GM12892 (cell line): ENCODE measurements around the gene NPAS2.

Experiments used
- DNase-seq: peaks from one replicate; pipeline ENCODE4 v3.0.0; 2011; ENCODE audit not compliant: insufficient read length
- FAIRE-seq: peaks from 2 replicates; lab custom pipeline; 2011; peaks lifted over from hg19 to GRCh38; lab: Jason Lieb, UNC
- POLR2A ChIP-seq: IDR thresholded peaks from 2 replicates; pipeline ENCODE4 v1.6.1; 2011; ENCODE audit warnings: low read depth, low read length, control low read depth
- POLR2AphosphoS5 ChIP-seq: IDR thresholded peaks from 2 replicates; pipeline ENCODE4 v1.6.1; 2011; ENCODE audit warnings: low read depth, low read length, control low read depth
- TAF1 ChIP-seq: IDR thresholded peaks from 2 replicates; pipeline ENCODE4 v1.6.1; 2011; ENCODE audit warnings: low read depth, mild to moderate bottlenecking, control low read depth, low read length, borderline replicate concordance

NPAS2 gene

DNA sequence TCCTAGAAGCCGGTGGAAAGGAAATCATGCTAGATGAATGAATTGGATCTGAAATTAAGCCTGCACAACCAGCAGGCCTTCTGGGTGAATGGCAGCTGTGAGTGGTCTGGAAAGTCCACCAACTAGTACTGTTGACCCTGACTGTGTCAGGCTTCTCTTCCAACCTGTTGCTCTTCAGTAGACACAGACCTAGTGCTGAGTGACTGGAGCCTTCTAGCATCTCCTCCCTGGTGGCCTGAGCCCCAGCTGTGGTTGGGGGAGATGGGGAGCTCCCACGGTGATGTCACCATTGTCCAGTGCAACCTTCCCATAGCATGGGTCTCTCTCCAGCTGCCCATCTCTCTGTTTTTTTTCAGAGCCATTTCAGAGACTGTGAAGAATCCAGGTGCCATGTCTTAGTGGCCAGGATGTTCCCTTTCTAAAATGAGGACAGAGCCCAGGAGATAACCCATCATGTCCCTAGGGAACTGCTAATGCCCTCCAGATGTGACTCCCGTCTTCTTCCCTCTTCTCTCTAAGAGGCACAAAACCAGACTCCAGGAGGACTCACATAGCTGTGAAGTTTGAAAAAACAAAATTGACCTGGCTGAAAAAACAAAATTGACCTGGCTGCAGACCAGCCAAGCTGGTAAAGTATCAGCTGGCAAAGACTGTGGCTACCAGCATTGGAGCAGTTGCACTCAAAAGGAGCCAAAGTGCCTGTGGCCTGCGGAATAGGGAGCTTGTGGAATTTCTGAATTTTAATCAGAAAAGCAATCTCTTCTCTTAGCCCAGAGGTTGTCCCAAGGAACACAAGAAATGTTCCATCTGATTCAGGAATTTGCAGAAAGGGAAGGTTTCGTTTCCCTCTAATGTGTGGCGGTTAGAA lies 114.8 kb downstream of the NPAS2 start:
- FAIRE-seq (no peak), DNase-seq (no peak)
- no peak for TF ChIP-seq POLR2A
- TF ChIP-seq POLR2AphosphoS5, result no peak
- TF ChIP-seq TAF1, result no peak

DNA sequence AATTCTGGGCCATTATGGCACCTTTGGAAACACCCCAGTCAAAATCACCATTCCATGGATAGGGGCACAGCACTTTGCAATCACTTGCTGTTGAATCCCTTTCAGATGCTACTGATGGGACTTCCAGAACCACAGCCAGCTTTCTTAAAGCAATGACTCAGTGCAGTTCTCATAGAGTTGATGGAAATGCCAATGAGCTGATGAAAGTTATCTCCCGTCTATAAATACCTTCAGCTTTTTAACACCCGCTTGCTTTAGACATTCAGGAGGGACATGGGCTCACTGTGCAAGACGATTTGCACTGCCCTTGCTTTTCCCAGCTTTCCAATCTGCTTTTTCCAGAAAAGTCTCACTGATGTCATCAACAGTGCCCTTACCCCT lies 115.4 kb downstream of the NPAS2 start:
- DNase-seq (no peak), FAIRE-seq (no peak)
- TF ChIP-seq TAF1, result no peak
- TF ChIP-seq POLR2A, result no peak
- TF ChIP-seq POLR2AphosphoS5, result no peak

DNA sequence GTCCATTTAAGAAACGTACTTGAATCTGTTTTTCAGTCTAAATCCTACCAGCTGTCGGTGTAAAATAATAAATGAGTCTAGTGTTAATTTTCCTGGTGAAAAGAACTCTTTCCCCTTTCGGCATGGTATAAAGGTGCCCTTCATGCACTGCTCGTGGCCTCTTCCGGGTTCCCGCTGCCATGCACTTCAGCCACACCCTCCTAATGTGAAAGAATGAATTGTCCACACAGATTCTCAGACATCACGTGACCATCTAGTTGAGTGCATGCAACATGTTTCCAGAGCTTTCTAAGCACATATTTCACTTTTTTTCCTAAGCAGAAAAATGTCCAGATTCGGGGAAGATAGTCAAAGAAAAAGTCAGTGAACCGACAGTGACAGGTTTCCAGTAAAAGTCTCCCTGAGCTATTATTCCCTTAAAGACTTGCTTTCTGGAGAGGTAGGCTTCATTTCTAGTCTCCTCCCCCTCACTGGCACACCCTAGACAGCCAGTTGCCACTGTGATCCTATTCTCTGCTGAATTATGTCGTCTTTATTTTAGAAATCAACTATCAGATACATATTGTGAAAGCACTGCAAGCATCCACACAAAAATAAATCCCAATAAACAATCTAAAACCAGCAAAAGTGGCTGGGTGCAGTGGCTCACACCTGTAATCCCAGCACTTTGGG lies 116.3 kb downstream of the NPAS2 start:
- no peak for DNase-seq
- FAIRE-seq, result no peak
- TF ChIP-seq POLR2A, result no peak
- no peak for TF ChIP-seq TAF1
- no peak for TF ChIP-seq POLR2AphosphoS5

DNA sequence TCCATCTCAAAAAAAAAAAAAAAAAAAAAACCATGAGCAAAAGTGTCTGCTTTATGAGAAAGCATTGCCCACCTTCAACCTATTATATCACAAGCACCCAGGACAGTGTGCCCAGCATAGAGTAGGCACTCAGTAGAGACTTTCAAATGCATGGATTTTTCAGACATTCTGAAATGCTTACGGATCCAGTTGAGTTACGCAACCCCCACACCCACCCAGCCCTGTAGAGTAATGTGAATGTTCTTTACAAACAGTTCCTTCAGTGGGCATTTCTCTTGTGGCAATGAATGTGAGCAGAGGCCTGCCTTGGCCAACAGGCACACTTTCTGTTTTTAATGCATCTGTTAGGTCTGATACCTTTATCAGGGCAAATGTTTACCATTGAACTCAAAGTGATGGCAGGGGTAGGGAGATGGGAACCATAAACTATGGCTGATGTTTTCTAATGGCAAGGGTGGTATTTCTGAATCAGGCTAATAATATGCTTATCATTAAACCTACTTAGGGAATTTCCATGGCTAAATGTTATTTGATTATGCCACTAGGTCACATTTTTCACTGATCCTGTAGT lies 117.1 kb downstream of the NPAS2 start:
- FAIRE-seq, result no peak
- no peak for DNase-seq
- TF ChIP-seq POLR2A (no peak), POLR2AphosphoS5 (no peak), TAF1 (no peak)

DNA sequence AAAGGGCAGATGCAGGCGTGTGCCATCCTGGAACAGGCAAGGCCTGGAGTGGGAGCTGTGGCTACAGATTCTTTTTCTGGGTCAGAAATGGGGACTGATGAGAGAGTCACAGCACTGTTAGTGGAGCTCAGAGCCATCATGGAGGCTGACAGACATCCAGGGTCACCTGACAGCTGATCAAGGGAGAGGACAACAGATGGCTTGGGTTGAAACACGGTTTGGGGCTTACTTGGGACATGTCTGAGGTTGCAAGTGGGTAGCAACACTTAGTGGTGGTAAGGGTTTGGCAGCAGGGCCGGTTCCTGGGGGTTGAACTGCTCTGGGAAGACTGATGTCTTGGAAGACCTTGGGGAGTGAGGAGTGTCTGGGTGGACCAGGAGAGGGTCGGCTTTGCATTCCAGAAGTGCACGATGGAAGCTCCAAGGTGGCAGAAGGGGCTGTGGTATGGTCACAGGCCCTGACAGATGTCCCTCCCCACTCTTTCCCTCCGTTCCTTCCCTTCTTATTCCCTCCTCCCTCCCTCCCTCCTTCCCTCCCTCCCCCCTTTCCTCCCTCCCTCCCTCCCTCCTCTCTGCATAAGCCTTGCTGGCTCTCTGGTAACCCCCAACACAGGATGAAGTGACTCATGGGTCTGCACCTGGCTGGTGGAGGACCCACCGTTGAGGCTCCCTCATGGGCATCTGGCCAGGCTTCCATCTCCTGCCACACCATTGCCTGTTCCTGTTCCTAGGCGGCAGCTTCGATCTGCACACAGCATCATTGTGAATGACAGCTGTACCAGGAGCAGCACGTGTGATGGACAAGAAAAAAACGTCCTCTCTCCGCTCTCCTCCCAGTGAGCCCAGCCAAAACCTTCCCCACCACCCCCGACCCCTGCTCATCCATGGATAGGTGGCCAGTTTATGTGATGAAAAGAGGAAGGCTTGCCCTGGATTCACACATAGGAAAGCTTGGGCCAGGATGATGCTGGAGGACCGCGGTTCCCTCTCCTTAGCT lies 118.4 kb downstream of the NPAS2 start:
- DNase-seq (no peak), FAIRE-seq (no peak)
- no peak for TF ChIP-seq TAF1
- no peak for TF ChIP-seq POLR2AphosphoS5
- TF ChIP-seq POLR2A, result no peak

DNA sequence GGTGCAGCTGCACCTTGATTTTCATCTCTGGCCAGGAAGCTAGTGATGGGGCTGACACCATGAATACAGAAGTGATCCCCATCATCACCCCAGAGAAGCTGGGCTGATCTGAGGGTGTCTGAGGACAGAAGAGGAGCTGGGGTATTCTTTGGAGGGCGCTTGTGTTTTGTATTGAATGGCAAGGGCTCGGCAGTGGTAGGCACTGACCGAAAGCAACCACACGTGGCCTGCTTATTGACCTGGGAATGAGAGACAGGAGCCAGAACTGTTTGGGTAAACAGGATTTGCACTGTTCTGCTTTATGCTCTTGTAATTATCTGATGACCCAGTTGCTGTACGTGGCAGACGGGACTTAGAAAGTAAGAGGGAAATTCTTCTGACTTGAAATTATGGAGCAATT lies 119.5 kb downstream of the NPAS2 start:
- no peak for TF ChIP-seq POLR2AphosphoS5
- no peak for TF ChIP-seq TAF1
- no peak for TF ChIP-seq POLR2A
- no peak for FAIRE-seq
- DNase-seq, result no peak

DNA sequence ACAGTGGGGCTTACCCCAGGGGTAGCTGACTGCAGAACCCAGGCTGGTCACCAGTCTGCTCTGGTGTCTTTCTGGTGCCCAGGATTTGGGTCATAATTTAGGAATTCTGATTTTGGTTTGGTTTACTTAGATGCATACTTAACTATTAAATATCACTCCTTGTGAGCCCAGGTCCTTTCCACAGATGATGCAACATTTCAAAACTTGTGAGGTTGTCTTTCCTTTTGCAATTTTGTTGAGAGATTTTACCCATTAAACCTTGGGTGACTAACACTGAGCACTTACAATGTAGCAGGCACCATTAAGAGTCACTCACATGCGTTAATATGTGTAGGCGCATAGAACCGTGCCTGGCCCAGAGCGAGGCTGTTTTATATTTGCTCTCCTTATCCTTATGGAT lies 120.3 kb downstream of the NPAS2 start:
- FAIRE-seq, result no peak
- DNase-seq, result no peak
- TF ChIP-seq TAF1 (no peak), POLR2AphosphoS5 (no peak), POLR2A (no peak)

DNA sequence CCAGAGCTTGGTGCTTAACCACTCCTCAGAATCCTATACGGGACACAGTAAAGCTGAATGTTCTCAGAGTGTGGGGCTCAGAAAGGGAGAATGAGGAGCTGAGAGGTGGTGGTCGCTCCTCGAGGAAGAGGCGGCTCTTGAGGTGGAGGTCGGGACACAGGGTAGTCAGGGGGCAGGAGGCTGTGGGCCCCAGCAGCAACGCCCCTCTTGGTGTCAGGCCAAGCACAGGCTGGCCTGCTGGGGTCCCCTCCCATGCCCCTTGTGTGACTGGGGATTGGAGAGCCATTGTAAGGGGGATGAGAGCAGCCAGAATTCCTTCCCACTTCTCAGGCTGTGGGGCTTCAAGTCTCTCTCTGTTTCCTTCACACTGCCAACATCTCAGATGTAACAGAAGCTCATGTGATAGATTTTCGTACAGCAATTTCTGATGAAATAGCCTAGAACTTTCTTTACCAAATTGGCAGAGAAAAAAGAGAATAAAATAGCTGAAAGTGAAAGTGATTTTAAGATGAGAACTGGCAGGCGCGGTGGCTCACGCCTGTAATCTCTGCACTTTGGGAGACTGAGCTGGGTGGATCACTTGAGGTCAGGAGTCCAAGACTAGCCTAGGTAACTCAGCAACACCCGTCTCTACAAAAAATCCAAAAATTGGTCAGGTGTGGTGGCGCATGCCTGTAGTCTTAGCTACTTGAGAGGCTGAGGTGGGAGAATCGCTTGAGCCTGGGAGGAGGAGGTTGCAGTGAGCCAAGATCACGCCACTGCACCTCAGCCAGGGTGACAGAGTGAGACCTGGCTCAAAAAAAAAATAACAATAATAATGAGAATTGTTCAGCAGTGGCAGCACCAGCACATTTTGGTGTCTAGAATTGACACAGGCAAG lies 121.1 kb downstream of the NPAS2 start:
- FAIRE-seq, result no peak
- DNase-seq, result no peak
- TF ChIP-seq TAF1, result no peak
- no peak for TF ChIP-seq POLR2AphosphoS5
- TF ChIP-seq POLR2A, result no peak

DNA sequence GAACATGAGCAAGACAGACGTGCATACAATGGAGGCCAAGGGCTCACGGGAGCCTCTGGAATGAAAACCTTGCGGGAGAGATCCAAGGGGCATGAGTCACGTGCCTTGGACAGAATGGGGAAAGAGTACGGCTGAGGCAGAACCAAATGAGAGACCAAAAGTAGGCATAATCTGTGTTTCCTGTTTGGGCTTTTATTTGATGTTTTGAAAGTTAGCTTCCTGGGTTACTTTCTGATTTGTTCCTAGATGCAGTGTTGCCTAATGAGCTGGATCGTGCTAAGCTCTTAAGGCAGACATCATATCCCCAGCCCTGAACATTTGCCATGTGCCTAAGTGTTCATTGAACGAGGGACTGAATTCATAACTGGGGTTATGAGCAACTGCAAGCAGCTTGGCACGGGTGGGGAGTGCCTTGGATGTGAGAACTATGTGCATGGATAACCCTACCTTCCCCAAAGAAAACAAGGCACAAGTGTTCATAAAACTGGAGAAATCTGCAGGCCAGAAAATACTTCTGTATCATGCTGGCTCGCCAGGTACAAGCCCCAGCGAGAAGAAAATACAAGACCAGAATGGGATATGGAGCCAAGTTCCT lies 121.8 kb downstream of the NPAS2 start:
- no peak for FAIRE-seq
- TF ChIP-seq TAF1 (no peak), POLR2A (no peak), POLR2AphosphoS5 (no peak)
- no peak for DNase-seq
